H1 (cell line): ENCODE measurements around the gene LAT. TPM values are rescaled to one million over a fixed set of nuclear protein-coding genes. Genes with fewer than 3 reads are reported as not detected.

ENCODE experiments used
- CTCF ChIA-PET: fragments of 300-600 bp; sonication (Branson Sonifier 250); formaldehyde crosslinking; loops from one replicate; lab custom pipeline; 2021; ENCODE audit not compliant: partially characterized antibody; lab: Charles Lee
- POLR2A ChIA-PET: fragments of 300-600 bp; sonication (Branson Sonifier 250); formaldehyde crosslinking; loops from one replicate; lab custom pipeline; 2021; ENCODE audit warnings: inconsistent platforms; ENCODE audit not compliant: partially characterized antibody; lab: Charles Lee
- DNase-seq, 2 experiments: peaks; one replicate each; pipeline versions ENCODE4 v3.0.0 to v3.0.0-alpha.2; 2010 to 2022; ENCODE audit warnings: low spot score in 2 of 2, low read depth in 1 of 2, mixed read lengths in 1 of 2
- FAIRE-seq: peaks from 2 replicates; lab custom pipeline; 2011; peaks lifted over from hg19 to GRCh38; lab: Jason Lieb, UNC
- H2AFZ ChIP-seq: 2 replicates; pipeline ENCODE4 v1.8.1; 2012; ENCODE audit warnings: low read length, inconsistent platforms
- H2AK5ac ChIP-seq: 2 replicates; pipeline ENCODE4 v1.6.1; 2013; ENCODE audit warnings: low read depth, low read length
- H2BK120ac ChIP-seq: replicated peaks from 2 replicates; pipeline ENCODE3; 2013; ENCODE audit warnings: low read depth, low read length, inconsistent platforms
- H2BK12ac ChIP-seq: 2 replicates; pipeline ENCODE4 v1.6.1; 2013; ENCODE audit warnings: low read depth, low read length
- H2BK15ac ChIP-seq: 2 replicates; pipeline ENCODE4 v1.6.1; 2013; ENCODE audit warnings: low read length
- H2BK20ac ChIP-seq: 2 replicates; pipeline ENCODE4 v1.6.1; 2013; ENCODE audit warnings: low read length
- H2BK5ac ChIP-seq: 2 replicates; pipeline ENCODE4 v1.6.1; 2013; ENCODE audit warnings: low read depth, low read length
- H3K14ac ChIP-seq: 2 replicates; pipeline ENCODE4 v1.6.1; 2013; ENCODE audit warnings: inconsistent platforms; ENCODE audit not compliant: insufficient read length
- H3K18ac ChIP-seq: 2 replicates; pipeline ENCODE4 v1.6.1; 2013; ENCODE audit warnings: low read length; ENCODE audit errors: extremely low read depth
- H3K23ac ChIP-seq: 2 replicates; pipeline ENCODE4 v1.6.1; 2013; ENCODE audit warnings: inconsistent platforms; ENCODE audit not compliant: insufficient read length
- H3K23me2 ChIP-seq: 2 replicates; pipeline ENCODE4 v1.6.1; 2013; ENCODE audit warnings: low read depth, low read length
- H3K27ac ChIP-seq: 2 replicates; pipeline ENCODE4 v1.6.1; 2011; ENCODE audit warnings: low read depth, low read length, inconsistent platforms
- H3K27me3 ChIP-seq, 4 experiments: replicated peaks in 1 of 4; 1 replicate in 1 of 4; 2 replicates in 3 of 4; pipeline versions ENCODE4 v1.6.1 to v1.8.1; 2011 to 2013; ENCODE audit warnings: low read length in 3 of 4, mild to moderate bottlenecking in 3 of 4, inconsistent platforms in 2 of 4, mixed read lengths in 2 of 4, moderate library complexity in 1 of 4; ENCODE audit not compliant: control insufficient read depth in 3 of 4, insufficient read depth in 3 of 4; ENCODE audit errors: extremely low read depth in 1 of 4
- H3K36me3 ChIP-seq, 4 experiments: 2 replicates each; pipeline versions ENCODE4 v1.6.1 to v1.8.1; 2011 to 2013; ENCODE audit warnings: mild to moderate bottlenecking in 4 of 4, low read length in 3 of 4, moderate library complexity in 2 of 4, control low read depth in 1 of 4, inconsistent platforms in 1 of 4; ENCODE audit not compliant: insufficient read depth in 4 of 4, control insufficient read depth in 2 of 4
- H3K4ac ChIP-seq: replicated peaks from 2 replicates; pipeline ENCODE3; 2013; ENCODE audit warnings: low read length, low read depth, mixed read lengths, inconsistent platforms; ENCODE audit not compliant: insufficient read length
- H3K4me1 ChIP-seq, 4 experiments: replicated peaks in 1 of 4; 1 replicate in 1 of 4; 2 replicates in 3 of 4; pipeline versions ENCODE4 v1.6.1 to v1.8.1; 2011 to 2013; ENCODE audit warnings: low read length in 3 of 4, inconsistent platforms in 2 of 4, mixed read lengths in 1 of 4; ENCODE audit not compliant: insufficient read depth in 4 of 4, control insufficient read depth in 3 of 4
- H3K4me2 ChIP-seq, 2 experiments: 2 replicates each; pipeline versions ENCODE4 v1.6.1 to v1.8.1; 2011 to 2013; ENCODE audit warnings: low read depth in 2 of 2, low read length in 2 of 2, control low read depth in 1 of 2, inconsistent platforms in 1 of 2, mild to moderate bottlenecking in 1 of 2; ENCODE audit not compliant: insufficient read depth in 1 of 2
- H3K4me3 ChIP-seq, 4 experiments: fragments of 200-600, 300-600 bp in 1 of 4; sonication (generic), shearing (Covaris generic), sonication (Bioruptor Twin) in 1 of 4; 2 replicates each; pipeline versions ENCODE4 v1.5.1 to v1.8.1; 2011 to 2016; ENCODE audit warnings: low read length in 4 of 4, low read depth in 3 of 4, control low read depth in 2 of 4, inconsistent platforms in 2 of 4, mild to moderate bottlenecking in 2 of 4, mixed read lengths in 1 of 4, moderate library complexity in 1 of 4; ENCODE audit not compliant: insufficient read depth in 2 of 4; ENCODE audit errors: extremely low read depth in 1 of 4
- H3K56ac ChIP-seq: replicated peaks from 2 replicates; pipeline ENCODE3; 2013; ENCODE audit warnings: low read depth, mild to moderate bottlenecking, mixed read lengths, low read length, inconsistent platforms; ENCODE audit not compliant: insufficient read length
- H3K79me1 ChIP-seq: 2 replicates; pipeline ENCODE4 v1.6.1; 2013; ENCODE audit warnings: low read depth, low read length, control low read depth
- H3K79me2 ChIP-seq, 2 experiments: 2 replicates each; pipeline versions ENCODE4 v1.6.1 to v1.8.1; 2012 to 2013; ENCODE audit warnings: low read length in 2 of 2, mild to moderate bottlenecking in 2 of 2, inconsistent platforms in 1 of 2; ENCODE audit not compliant: insufficient read depth in 2 of 2, control insufficient read depth in 1 of 2
- H3K9ac ChIP-seq, 4 experiments: replicated peaks in 1 of 4; 1 replicate in 1 of 4; 2 replicates in 3 of 4; pipeline versions ENCODE4 v1.6.1 to v1.8.1; 2011 to 2013; ENCODE audit warnings: low read depth in 3 of 4, low read length in 3 of 4, control low read depth in 2 of 4, mild to moderate bottlenecking in 2 of 4, moderate library complexity in 2 of 4, inconsistent platforms in 1 of 4; ENCODE audit errors: extremely low read depth in 1 of 4
- H3K9me3 ChIP-seq, 2 experiments: 2 replicates each; pipeline versions ENCODE4 v1.6.1 to v1.8.1; 2012 to 2013; ENCODE audit warnings: mild to moderate bottlenecking in 2 of 2, moderate library complexity in 2 of 2, control low read depth in 1 of 2, inconsistent platforms in 1 of 2, low read depth in 1 of 2, low read length in 1 of 2, mixed read lengths in 1 of 2; ENCODE audit not compliant: insufficient read depth in 2 of 2
- H4K20me1 ChIP-seq, 2 experiments: replicated peaks in 1 of 2; 2 replicates each; pipeline versions ENCODE3 to v1.8.1; 2011 to 2013; ENCODE audit warnings: inconsistent platforms in 2 of 2, low read length in 2 of 2, mild to moderate bottlenecking in 1 of 2; ENCODE audit not compliant: insufficient read depth in 2 of 2, control insufficient read depth in 1 of 2
- H4K5ac ChIP-seq: 2 replicates; pipeline ENCODE4 v1.6.1; 2013; ENCODE audit warnings: low read length, low read depth, mixed read lengths, inconsistent platforms; ENCODE audit not compliant: insufficient read length
- H4K8ac ChIP-seq: 2 replicates; pipeline ENCODE4 v1.8.0; 2013; ENCODE audit warnings: mild to moderate bottlenecking, moderate library complexity, low read length, inconsistent platforms; ENCODE audit not compliant: insufficient read depth; ENCODE audit errors: extremely low read depth
- H4K91ac ChIP-seq: replicated peaks from 2 replicates; pipeline ENCODE3; 2013; ENCODE audit warnings: low read length, mixed read lengths, inconsistent platforms; ENCODE audit not compliant: insufficient read length
- EZH2 ChIP-seq: fragments of 200-600 bp; sonication (generic); IDR thresholded peaks from 2 replicates; pipeline ENCODE4 v1.7.1; 2012; ENCODE audit warnings: low read depth, mild to moderate bottlenecking, moderate library complexity, low read length, inconsistent platforms; ENCODE audit not compliant: severe bottlenecking
- MAX ChIP-seq: IDR thresholded peaks from 2 replicates; pipeline ENCODE4 v1.6.1; 2012; ENCODE audit warnings: inconsistent platforms
- POLR2A ChIP-seq, 2 experiments: IDR thresholded peaks; 1 replicate in 1 of 2; 2 replicates in 1 of 2; pipeline ENCODE4 v1.6.1; 2011; ENCODE audit warnings: low read depth in 2 of 2, low read length in 2 of 2, mild to moderate bottlenecking in 2 of 2; ENCODE audit errors: control extremely low read depth in 1 of 2
- SRF ChIP-seq: IDR thresholded peaks from 2 replicates; pipeline ENCODE4 v1.6.1; 2011; ENCODE audit warnings: mild to moderate bottlenecking, low read depth, low read length, moderate library complexity
- WGBS, 2 experiments: shearing (Covaris generic) in 1 of 2; methylation state at CpG; one replicate each; pipeline versions ENCODE4 v1.1.6 to v1.1.7; 2013 to 2015; ENCODE audit warnings: low lambda C conversion rate in 2 of 2, mixed read lengths in 2 of 2, inconsistent platforms in 1 of 2, low coverage in 1 of 2, missing lambda C conversion rate in 1 of 2; ENCODE audit not compliant: insufficient replicate concordance in 2 of 2, insufficient coverage in 1 of 2, insufficient read length in 1 of 2; ENCODE audit errors: extremely low coverage in 1 of 2, missing lambda C conversion rate in 1 of 2; 5-methylcytosine and 5-hydroxymethylcytosine counted together
- polyA plus RNA-seq, 7 experiments: library from polyadenylated mRNA; depleted of rRNA in 3 of 7; stranded (reverse) in 5 of 7; unstranded in 2 of 7; fragments of >200 nt in 5 of 7; fragments of 200-250 nt in 2 of 7; gene quantifications; 1 replicate in 5 of 7; 2 replicates in 1 of 7; 4 replicates in 1 of 7; pipeline versions ENCODE4 v1.2.1 to v1.2.3, GENCODE V29; 2011 to 2013; ENCODE audit warnings: missing spikeins in 2 of 7, mixed read lengths in 2 of 7
- total RNA-seq: library from RNA; stranded (reverse); fragmentation: NEBNext Ultra II Directional; extraction: Animal tissue kit (Norgen Biotek cat#: 25700); gene quantifications from 2 replicates; pipeline ENCODE4 v1.2.1, GENCODE V29; 2021

LAT gene
- total and polyA plus RNA-seq, 2 of the 8 experiments (the other 6 are each of a cell fraction or from before 2014, with no cell fraction given): 2.7 to 3.4 TPM

GRCh38 chr16:29025218-29025617, 40.4 kb downstream of the LAT start:
- peaks cover 2% of the 10 kb centered on the region; the same call in 1 of the 2 replicates for H3K23me2 ChIP-seq
- FAIRE-seq: no peak
- no peak overlapping the region for H2BK5ac ChIP-seq
- no peak overlapping the region for H2BK15ac ChIP-seq
- peaks cover 0 to 10% (median 5%) of the 10 kb centered on the region in 4 experiments; a peak in 6 of 7 replicates for H3K4me1 ChIP-seq
- H2AFZ ChIP-seq: peak overlapping the region; percentile 65; the same call in 1 of the 2 replicates
- H3K4me3 ChIP-seq: no peak overlapping the region
- H2BK20ac ChIP-seq: no peak overlapping the region
- H3K23ac ChIP-seq: no peak overlapping the region
- H2BK12ac ChIP-seq: no peak overlapping the region
- no peak overlapping the region for H4K5ac ChIP-seq
- no peak overlapping the region for H3K9ac ChIP-seq
- H3K79me1 ChIP-seq: no peaks in the 10 kb centered on the region
- H3K4ac ChIP-seq: no peak overlapping the region
- H3K56ac ChIP-seq: no peak overlapping the region
- no peaks in the 10 kb centered on the region for H3K79me2 ChIP-seq
- 72% methylated on average over 5 of the region's 5 CpGs; no CpG with 5 or more reads in 1 of the 2 experiments for WGBS, 2 experiments
- DNase-seq: no peak
- H2AK5ac ChIP-seq: no peak overlapping the region
- H2BK120ac ChIP-seq: no peak overlapping the region
- ChIA-PET POLR2A (no interaction called here), CTCF (interaction anchor here (1.7 kb wide), 1 partner anchor 45 kb away, joined by 4 read pairs; no protein-coding TSS in a partner anchor)
- H3K4me2 ChIP-seq: no peak overlapping the region
- H4K8ac ChIP-seq: peak overlapping the region; percentile 92; the same call in 1 of the 2 replicates
- no peaks in the 10 kb centered on the region for H3K9me3 ChIP-seq
- no peaks in the 10 kb centered on the region for H3K36me3 ChIP-seq
- no peaks in the 10 kb centered on the region for H4K20me1 ChIP-seq
- no peak overlapping the region for H3K27ac ChIP-seq
- H3K14ac ChIP-seq: no peak overlapping the region
- no peak overlapping the region; the same call in 1 of the 2 replicates for H3K18ac ChIP-seq
- no peaks in the 10 kb centered on the region for H3K27me3 ChIP-seq
- H4K91ac ChIP-seq: no peak overlapping the region
- no peak for TF ChIP-seq SRF
- no peak for TF ChIP-seq MAX
- TF ChIP-seq EZH2: no peak
- no peak for TF ChIP-seq POLR2A (IDR thresholded peaks at IDR 0.05; ENCODE audit: control extremely low read depth in 1 of 2, low read depth in 2 of 2, low read length in 2 of 2)
